GM18870 (cell line): ENCODE measurements around the gene SYT1.
A peak's percentile ranks its signal among the peaks of the same experiment; 100 is the strongest.

Experiments used
- ATAC-seq: cut with Tn5 transposase; IDR thresholded peaks from one replicate; pipeline ENCODE4 v1.9.1; 2021; ENCODE audit warnings: moderate library complexity; ENCODE audit not compliant: unreplicated experiment

Gene SYT1

GRCh38 chr12:79053394-79053793 is 188.8 kb downstream of the SYT1 start:
- ATAC-seq: no peak

GRCh38 chr12:79055926-79056674 is 191.5 kb downstream of the SYT1 start:
- peak; percentile 44 for ATAC-seq

GRCh38 chr12:79056775-79057174 is 192.2 kb downstream of the SYT1 start:
- no peak for ATAC-seq

- no peak for ATAC-seq
Observed at GRCh38 chr12:79057540-79057939, 193.0 kb downstream of the SYT1 start.

- ATAC-seq: peak; percentile 61
Observed at GRCh38 chr12:79058342-79058741, 193.8 kb downstream of the SYT1 start.

- ATAC-seq: no peak
Observed at GRCh38 chr12:79059557-79059956, 195.0 kb downstream of the SYT1 start.

- ATAC-seq: no peak
Observed at GRCh38 chr12:79063258-79063657, 198.7 kb downstream of the SYT1 start.

- ATAC-seq: no peak
Observed at GRCh38 chr12:79067977-79068376, 203.4 kb downstream of the SYT1 start.

GRCh38 chr12:79069009-79069408 is 204.4 kb downstream of the SYT1 start:
- ATAC-seq: peak; percentile 96

- ATAC-seq: no peak
Observed at GRCh38 chr12:79071498-79071897, 206.9 kb downstream of the SYT1 start.

- ATAC-seq: no peak
Observed at GRCh38 chr12:79073506-79073905, 208.9 kb downstream of the SYT1 start.

- ATAC-seq: no peak
Observed at GRCh38 chr12:79082595-79082994, 218.0 kb downstream of the SYT1 start.

GRCh38 chr12:79083181-79083580 is 218.6 kb downstream of the SYT1 start:
- ATAC-seq: no peak

- ATAC-seq: peak; percentile 51
Observed at GRCh38 chr12:79085106-79085682, 220.6 kb downstream of the SYT1 start.

GRCh38 chr12:79086541-79087296 is 222.1 kb downstream of the SYT1 start:
- no peak for ATAC-seq

- no peak for ATAC-seq
Observed at GRCh38 chr12:79098530-79098929, 234.0 kb downstream of the SYT1 start.

GRCh38 chr12:79108962-79109361 is 244.4 kb downstream of the SYT1 start:
- no peak for ATAC-seq

- no peak for ATAC-seq
Observed at GRCh38 chr12:79114896-79115295, 250.3 kb downstream of the SYT1 start.

- peak; percentile 67 for ATAC-seq
Observed at GRCh38 chr12:79115743-79116142, 251.2 kb downstream of the SYT1 start.

- no peak for ATAC-seq
Observed at GRCh38 chr12:79119796-79120195, 255.2 kb downstream of the SYT1 start.

GRCh38 chr12:79121486-79121885 is 256.9 kb downstream of the SYT1 start:
- ATAC-seq: peak; percentile 53

- ATAC-seq: no peak
Observed at GRCh38 chr12:79124385-79124784, 259.8 kb downstream of the SYT1 start.
